ENCODE data around the gene MNT. TPM values are rescaled to one million over a fixed set of nuclear protein-coding genes. Genes with fewer than 3 reads are reported as not detected.

Gene MNT
- total RNA-seq, 1 donor from 2014 or later: 29.4 TPM

DNA sequence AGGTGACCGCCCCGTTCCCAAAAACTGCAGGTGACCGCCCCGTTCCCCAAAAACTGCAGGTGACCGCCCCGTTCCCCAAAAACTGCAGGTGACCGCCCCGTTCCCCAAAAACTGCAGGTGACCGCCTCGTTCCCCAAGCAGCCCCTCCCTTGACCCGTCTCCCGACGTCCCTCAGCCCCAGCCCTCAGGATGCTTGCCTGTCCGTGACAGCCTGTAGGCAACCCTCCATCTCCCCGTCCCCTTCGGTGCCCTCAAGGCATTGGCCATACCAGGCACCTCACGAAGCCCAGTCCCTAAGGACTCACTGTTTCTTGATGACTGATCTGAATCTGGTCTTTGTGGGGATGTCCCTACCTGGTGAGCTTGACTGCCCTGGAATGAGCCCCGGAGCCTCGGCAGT lies 38.4 kb downstream of the MNT start:
- TF ChIP-seq CTCF (IDR thresholded peaks at IDR 0.05): no peak
- H3K4me3 Mint-ChIP-seq (ENCODE audit: unreplicated experiment): no peak overlapping the region
- H3K4me1 Mint-ChIP-seq (ENCODE audit: low read depth): peaks cover 20% of the 10 kb centered on the region
- H3K9me3 Mint-ChIP-seq (ENCODE audit: low read depth): no peaks in the 10 kb centered on the region
- no peak overlapping the region for H3K27ac Mint-ChIP-seq (ENCODE audit: unreplicated experiment)
- H3K27me3 Mint-ChIP-seq (ENCODE audit: low read depth): no peaks in the 10 kb centered on the region
- DNase-seq (ENCODE audit: low spot score): no peak
- H3K36me3 Mint-ChIP-seq (ENCODE audit: low read depth): peaks cover 14% of the 10 kb centered on the region

DNA sequence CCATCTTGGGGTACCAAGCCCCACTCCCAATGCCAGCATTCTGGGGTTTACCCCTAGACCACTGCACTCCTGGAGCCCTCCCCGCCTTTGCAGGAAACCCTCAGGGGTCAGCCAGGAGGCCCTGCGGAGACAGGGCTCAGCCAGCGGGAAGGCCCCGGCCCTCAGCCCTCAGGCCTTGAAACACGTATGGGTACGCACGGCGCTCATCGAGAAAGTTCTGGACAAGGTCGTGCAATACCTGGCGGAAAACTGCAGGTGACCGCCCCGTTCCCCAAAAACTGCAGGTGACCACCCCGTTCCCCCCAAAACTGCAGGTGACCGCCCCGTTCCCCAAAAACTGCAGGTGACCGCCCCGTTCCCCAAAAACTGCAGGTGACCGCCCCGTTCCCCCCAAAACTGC lies 38.8 kb downstream of the MNT start:
- no peaks in the 10 kb centered on the region for H3K27me3 Mint-ChIP-seq (ENCODE audit: low read depth)
- no peak for DNase-seq (ENCODE audit: low spot score)
- H3K4me3 Mint-ChIP-seq (ENCODE audit: unreplicated experiment): no peak overlapping the region
- no peak for TF ChIP-seq CTCF (IDR thresholded peaks at IDR 0.05)
- H3K36me3 Mint-ChIP-seq (ENCODE audit: low read depth): peaks cover 14% of the 10 kb centered on the region
- no peak overlapping the region for H3K27ac Mint-ChIP-seq (ENCODE audit: unreplicated experiment)
- H3K4me1 Mint-ChIP-seq (ENCODE audit: low read depth): peaks cover 20% of the 10 kb centered on the region
- no peaks in the 10 kb centered on the region for H3K9me3 Mint-ChIP-seq (ENCODE audit: low read depth)

DNA sequence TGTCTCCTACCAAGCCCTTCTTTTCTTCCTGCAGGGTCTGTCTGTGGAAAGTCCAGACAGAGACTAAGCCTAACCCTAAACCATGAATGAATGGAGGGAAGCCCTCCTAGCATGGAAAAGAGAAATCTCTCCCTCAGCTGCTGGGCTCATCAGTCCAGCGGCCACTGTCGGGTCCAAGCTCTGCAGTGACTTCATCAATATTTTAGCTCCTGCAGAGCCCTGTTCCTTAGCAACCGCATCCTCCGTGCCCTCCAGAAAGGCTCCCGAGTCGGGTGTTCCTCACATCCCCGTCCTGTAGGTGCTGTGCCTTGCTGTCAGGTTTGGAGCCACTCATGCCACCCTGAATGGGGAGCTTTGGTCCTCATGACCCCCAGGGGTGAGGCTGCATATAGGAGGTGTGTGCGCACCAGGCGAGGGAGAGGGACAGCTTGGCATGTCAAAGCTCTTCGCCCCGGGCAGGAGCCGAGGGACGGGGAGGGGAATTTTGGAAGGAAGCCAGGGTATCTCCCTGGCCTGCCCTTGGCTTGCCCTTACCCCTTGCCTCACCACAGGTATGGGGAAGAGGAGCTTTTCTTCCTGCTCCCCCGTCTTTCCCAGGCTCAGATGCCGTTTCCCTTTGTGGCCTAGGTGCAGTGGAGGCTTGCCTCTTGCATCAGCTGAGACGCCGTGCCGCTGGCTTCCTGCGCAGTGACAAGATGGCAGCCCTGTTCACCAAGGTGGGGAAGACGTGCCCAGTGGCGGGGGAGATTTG lies 39.7 kb downstream of the MNT start:
- H3K36me3 Mint-ChIP-seq (ENCODE audit: low read depth): peaks cover 12% of the 10 kb centered on the region

DNA sequence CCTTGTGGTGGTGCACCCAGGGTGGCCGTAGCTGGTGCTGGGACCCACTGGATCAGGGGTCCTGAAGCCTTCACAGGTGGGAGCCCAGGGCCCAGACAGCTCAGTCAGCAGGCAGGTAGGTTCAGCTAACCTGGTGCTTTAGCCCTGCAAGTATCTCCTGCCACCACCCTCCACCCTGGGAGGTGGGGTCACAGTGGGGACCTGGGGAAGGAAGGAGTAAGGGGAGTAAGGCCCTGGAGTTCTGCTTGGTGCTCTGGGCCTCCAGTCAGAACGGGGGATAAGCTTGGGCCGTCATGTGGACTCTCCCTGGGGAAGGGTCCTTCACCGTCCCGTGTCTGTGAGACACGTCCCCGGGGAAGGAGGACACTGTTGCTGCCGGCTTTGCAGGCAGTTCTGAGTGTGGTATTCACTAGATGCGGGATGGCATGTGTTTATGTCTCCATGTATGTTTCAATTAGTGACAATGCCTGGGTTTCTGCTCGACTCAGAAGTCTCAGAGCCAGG lies 42.9 kb downstream of the MNT start:
- DNase-seq (ENCODE audit: low spot score): peak; percentile 72
- no peak overlapping the region for H3K4me3 Mint-ChIP-seq (ENCODE audit: unreplicated experiment)
- H3K4me1 Mint-ChIP-seq (ENCODE audit: low read depth): peaks cover 20% of the 10 kb centered on the region
- no peak for TF ChIP-seq CTCF (IDR thresholded peaks at IDR 0.05)
- H3K36me3 Mint-ChIP-seq (ENCODE audit: low read depth): peaks cover 4% of the 10 kb centered on the region
- H3K9me3 Mint-ChIP-seq (ENCODE audit: low read depth): no peaks in the 10 kb centered on the region
- H3K27ac Mint-ChIP-seq (ENCODE audit: unreplicated experiment): no peak overlapping the region
- H3K27me3 Mint-ChIP-seq (ENCODE audit: low read depth): no peaks in the 10 kb centered on the region

More for the DNA sequence above, 39.7 kb downstream of the MNT start:
- Mint-ChIP-seq H3K4me1 (ENCODE audit: low read depth) (peaks cover 20% of the 10 kb centered on the region), H3K27ac (ENCODE audit: unreplicated experiment) (peak overlapping the region; percentile 27), H3K27me3 (ENCODE audit: low read depth) (no peaks in the 10 kb centered on the region), H3K9me3 (ENCODE audit: low read depth) (no peaks in the 10 kb centered on the region), H3K4me3 (ENCODE audit: unreplicated experiment) (no peak overlapping the region)
- no peak for DNase-seq (ENCODE audit: low spot score)
- TF ChIP-seq CTCF (IDR thresholded peaks at IDR 0.05): no peak

DNA sequence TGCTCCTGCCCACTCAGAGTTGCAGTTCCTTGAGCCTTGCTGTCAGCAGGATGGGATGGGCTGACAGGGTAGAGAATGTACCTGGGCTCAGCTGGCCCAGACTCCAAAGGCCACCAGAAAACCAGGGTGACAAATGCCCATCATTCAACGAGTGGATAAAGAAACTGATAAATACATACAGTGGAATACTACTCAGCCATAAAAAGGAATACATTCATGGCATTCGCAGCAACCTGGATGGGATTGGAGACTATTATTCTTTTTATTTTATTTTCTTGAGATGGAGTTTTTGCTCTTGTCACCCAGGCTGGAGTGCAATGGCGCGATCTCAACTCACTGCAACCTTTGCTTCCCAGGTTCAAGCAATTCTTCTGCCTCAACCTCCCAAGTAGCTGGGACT lies 43.6 kb downstream of the MNT start:
- Mint-ChIP-seq H3K4me1 (ENCODE audit: low read depth) (peaks cover 20% of the 10 kb centered on the region), H3K27me3 (ENCODE audit: low read depth) (no peaks in the 10 kb centered on the region), H3K36me3 (ENCODE audit: low read depth) (no peaks in the 10 kb centered on the region), H3K9me3 (ENCODE audit: low read depth) (no peaks in the 10 kb centered on the region), H3K4me3 (ENCODE audit: unreplicated experiment) (no peak overlapping the region), H3K27ac (ENCODE audit: unreplicated experiment) (no peak overlapping the region)
- no peak for DNase-seq (ENCODE audit: low spot score)
- TF ChIP-seq CTCF (IDR thresholded peaks at IDR 0.05): no peak

Measured in chondrocyte (in vitro differentiated cells).